K562 (cell line): ENCODE results near the gene FOXD3. TPM values are rescaled to one million over a fixed set of nuclear protein-coding genes. Genes with fewer than 3 reads are reported as not detected.

Source experiments
- C11orf30 ChIP-seq: fragments of 450-650 bp; IDR thresholded peaks from 2 replicates; pipeline ENCODE4 v1.6.1; 2016; ENCODE audit warnings: low read depth, mild to moderate bottlenecking
- CEBPZ ChIP-seq: fragments of 150-350 bp; IDR thresholded peaks from 2 replicates; pipeline ENCODE4 v1.6.1; 2014; ENCODE audit warnings: low read depth, mild to moderate bottlenecking, low read length, borderline replicate concordance
- GABPB1 ChIP-seq: sonication (generic); formaldehyde crosslinking; IDR thresholded peaks from 2 replicates; pipeline ENCODE4 v1.8.0; 2022; ENCODE audit warnings: mild to moderate bottlenecking, missing genetic modification reagents
- L3MBTL2 ChIP-seq: fragments of 450-650 bp; IDR thresholded peaks from 2 replicates; pipeline ENCODE4 v1.6.1; 2016; ENCODE audit warnings: mild to moderate bottlenecking, moderate library complexity
- SMAD4 ChIP-seq: fragments of 250-450 bp; sonication (Bioruptor Pico); conservative IDR thresholded peaks from 2 replicates; pipeline ENCODE4 v1.8.0; 2021; ENCODE audit warnings: inconsistent platforms, mild to moderate bottlenecking, moderate library complexity
- ZBTB40 ChIP-seq, 2 experiments: fragments of 450-650 bp in 1 of 2; sonication (generic) in 1 of 2; formaldehyde crosslinking in 1 of 2; IDR thresholded peaks; 2 replicates each; pipeline versions ENCODE4 v1.7.1 to v1.9.0; 2016 to 2022; ENCODE audit warnings: inconsistent platforms in 1 of 2, mild to moderate bottlenecking in 1 of 2, missing genetic modification reagents in 1 of 2
- polyA plus RNA-seq, 8 experiments: library from polyadenylated mRNA; depleted of rRNA in 4 of 8; stranded (reverse) in 5 of 8; unstranded in 3 of 8; fragments of >200 nt; fragmentation: Nextera tagmentation in 2 of 8; fragmentation: Illumina TruSeq in 1 of 8; extraction: Ambion mirVana in 2 of 8; extraction: Trizol in 1 of 8; gene quantifications; 2 replicates each; pipeline versions ENCODE4 v1.2.1 to v1.2.3, GENCODE V29; 2011 to 2014; ENCODE audit warnings: inconsistent platforms in 1 of 8, missing spikeins in 1 of 8
- total RNA-seq, 7 experiments: library from RNA; depleted of rRNA in 6 of 7; stranded (reverse); fragments of >200 nt in 6 of 7; fragmentation: Illumina TruSeq in 2 of 7; extraction: Trizol in 2 of 7; gene quantifications; 2 replicates each; pipeline versions ENCODE4 v1.2.1 to v1.2.3, GENCODE V29; 2011 to 2021; ENCODE audit warnings: low replicate concordance in 1 of 7
- TF ChIP-seq, protein P1 (sequence below): sonication (generic); formaldehyde crosslinking; IDR thresholded peaks from 2 replicates; pipeline ENCODE4 v1.8.0; 2022; ENCODE audit warnings: missing genetic modification reagents, mild to moderate bottlenecking, borderline replicate concordance

Gene FOXD3
- total and polyA plus RNA-seq, 9 of the 15 experiments (the other 6 are each of a cell fraction or from before 2014, with no cell fraction given): 0.06 to 0.45 (median 0.10) TPM; not detected in 2

DNA sequence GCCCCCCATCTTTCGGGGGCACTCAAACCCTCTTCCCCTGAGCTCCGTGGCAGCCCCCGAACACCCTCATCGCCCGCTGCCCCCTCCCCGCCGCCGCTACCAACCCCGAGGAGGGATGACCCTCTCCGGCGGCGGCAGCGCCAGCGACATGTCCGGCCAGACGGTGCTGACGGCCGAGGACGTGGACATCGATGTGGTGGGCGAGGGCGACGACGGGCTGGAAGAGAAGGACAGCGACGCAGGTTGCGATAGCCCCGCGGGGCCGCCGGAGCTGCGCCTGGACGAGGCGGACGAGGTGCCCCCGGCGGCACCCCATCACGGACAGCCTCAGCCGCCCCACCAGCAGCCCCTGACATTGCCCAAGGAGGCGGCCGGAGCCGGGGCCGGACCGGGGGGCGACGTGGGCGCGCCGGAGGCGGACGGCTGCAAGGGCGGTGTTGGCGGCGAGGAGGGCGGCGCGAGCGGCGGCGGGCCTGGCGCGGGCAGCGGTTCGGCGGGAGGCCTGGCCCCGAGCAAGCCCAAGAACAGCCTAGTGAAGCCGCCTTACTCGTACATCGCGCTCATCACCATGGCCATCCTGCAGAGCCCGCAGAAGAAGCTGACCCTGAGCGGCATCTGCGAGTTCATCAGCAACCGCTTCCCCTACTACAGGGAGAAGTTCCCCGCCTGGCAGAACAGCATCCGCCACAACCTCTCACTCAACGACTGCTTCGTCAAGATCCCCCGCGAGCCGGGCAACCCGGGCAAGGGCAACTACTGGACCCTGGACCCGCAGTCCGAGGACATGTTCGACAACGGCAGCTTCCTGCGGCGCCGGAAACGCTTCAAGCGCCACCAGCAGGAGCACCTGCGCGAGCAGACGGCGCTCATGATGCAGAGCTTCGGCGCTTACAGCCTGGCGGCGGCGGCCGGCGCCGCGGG is 837 bp downstream of the FOXD3 start (continued):
- TF ChIP-seq, protein P1, sequence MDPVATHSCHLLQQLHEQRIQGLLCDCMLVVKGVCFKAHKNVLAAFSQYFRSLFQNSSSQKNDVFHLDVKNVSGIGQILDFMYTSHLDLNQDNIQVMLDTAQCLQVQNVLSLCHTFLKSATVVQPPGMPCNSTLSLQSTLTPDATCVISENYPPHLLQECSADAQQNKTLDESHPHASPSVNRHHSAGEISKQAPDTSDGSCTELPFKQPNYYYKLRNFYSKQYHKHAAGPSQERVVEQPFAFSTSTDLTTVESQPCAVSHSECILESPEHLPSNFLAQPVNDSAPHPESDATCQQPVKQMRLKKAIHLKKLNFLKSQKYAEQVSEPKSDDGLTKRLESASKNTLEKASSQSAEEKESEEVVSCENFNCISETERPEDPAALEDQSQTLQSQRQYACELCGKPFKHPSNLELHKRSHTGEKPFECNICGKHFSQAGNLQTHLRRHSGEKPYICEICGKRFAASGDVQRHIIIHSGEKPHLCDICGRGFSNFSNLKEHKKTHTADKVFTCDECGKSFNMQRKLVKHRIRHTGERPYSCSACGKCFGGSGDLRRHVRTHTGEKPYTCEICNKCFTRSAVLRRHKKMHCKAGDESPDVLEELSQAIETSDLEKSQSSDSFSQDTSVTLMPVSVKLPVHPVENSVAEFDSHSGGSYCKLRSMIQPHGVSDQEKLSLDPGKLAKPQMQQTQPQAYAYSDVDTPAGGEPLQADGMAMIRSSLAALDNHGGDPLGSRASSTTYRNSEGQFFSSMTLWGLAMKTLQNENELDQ (CRISPR knock-in tag): no peak
- TF ChIP-seq GABPB1 (CRISPR knock-in tag) (peak; percentile 80), ZBTB40 (IDR thresholded peaks at IDR 0.05) (peak; percentile 77), ZBTB40 (CRISPR knock-in tag; IDR thresholded peaks at IDR 0.05) (no peak), SMAD4 (peak; percentile 17; the same call in 1 of the 2 replicates), C11orf30 (peak; percentile 13; the same call in 1 of the 2 replicates), L3MBTL2 (peak; percentile 43; the same call in 1 of the 2 replicates), CEBPZ (no peak)
